ENCODE measurements around the gene MANF. TPM values are rescaled to one million over a fixed set of nuclear protein-coding genes. Genes with fewer than 3 reads are reported as not detected.

The MANF gene
- total and polyA plus RNA-seq, 10 donors = 31.8 to 85.8 (median 47.7) TPM

DNA sequence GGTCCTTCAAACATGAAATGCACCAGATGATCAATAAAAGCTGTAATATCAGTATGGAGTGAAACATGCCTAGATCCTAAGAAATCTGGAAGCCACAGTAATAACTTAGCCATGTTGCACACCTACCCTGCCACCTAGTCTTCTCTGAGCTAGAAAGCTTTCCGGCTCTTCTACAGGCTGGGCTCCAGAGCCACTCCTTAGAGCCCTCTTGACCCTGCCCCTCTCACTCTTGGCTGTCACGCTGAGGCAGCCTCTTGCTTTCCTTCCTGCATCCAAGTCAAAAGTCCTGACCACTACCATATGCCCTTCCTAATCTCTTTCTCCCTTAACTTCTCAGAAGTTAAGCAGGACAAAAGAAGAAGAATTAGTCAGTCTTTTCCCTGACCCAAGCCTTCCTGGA is 23.7 kb downstream of the MANF start:
- Histone ChIP-seq H3K36me3 (peaks cover 0 to 100% (median 57%) of the 10 kb centered on the region in 6 donors), H3K4me3 (no peak overlapping the region), H3K27ac (no peak overlapping the region), H3K4me1 (no peaks in the 10 kb centered on the region), H3K9me3 (no peaks in the 10 kb centered on the region), H3K27me3 (replicated peaks in 1 of 7) (no peaks in the 10 kb centered on the region)
- 58 to 82% (median 70%) methylated on average over 2 of the region's 2 CpGs for WGBS, 5 donors
- no peak for DNase-seq
- no peak for TF ChIP-seq POLR2A (IDR thresholded peaks at IDR 0.05)
- TF ChIP-seq, protein P1, sequence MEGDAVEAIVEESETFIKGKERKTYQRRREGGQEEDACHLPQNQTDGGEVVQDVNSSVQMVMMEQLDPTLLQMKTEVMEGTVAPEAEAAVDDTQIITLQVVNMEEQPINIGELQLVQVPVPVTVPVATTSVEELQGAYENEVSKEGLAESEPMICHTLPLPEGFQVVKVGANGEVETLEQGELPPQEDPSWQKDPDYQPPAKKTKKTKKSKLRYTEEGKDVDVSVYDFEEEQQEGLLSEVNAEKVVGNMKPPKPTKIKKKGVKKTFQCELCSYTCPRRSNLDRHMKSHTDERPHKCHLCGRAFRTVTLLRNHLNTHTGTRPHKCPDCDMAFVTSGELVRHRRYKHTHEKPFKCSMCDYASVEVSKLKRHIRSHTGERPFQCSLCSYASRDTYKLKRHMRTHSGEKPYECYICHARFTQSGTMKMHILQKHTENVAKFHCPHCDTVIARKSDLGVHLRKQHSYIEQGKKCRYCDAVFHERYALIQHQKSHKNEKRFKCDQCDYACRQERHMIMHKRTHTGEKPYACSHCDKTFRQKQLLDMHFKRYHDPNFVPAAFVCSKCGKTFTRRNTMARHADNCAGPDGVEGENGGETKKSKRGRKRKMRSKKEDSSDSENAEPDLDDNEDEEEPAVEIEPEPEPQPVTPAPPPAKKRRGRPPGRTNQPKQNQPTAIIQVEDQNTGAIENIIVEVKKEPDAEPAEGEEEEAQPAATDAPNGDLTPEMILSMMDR (IDR thresholded peaks at IDR 0.05 in 8 of 11, conservative IDR thresholded peaks at IDR 0.05 in 3 of 11) = no peak
- TF ChIP-seq POLR2AphosphoS5 (IDR thresholded peaks at IDR 0.05) = no peak
- intact Hi-C loops (cut with DNase I; ENCODE audit: low total_unique reads) = no loop called here

DNA sequence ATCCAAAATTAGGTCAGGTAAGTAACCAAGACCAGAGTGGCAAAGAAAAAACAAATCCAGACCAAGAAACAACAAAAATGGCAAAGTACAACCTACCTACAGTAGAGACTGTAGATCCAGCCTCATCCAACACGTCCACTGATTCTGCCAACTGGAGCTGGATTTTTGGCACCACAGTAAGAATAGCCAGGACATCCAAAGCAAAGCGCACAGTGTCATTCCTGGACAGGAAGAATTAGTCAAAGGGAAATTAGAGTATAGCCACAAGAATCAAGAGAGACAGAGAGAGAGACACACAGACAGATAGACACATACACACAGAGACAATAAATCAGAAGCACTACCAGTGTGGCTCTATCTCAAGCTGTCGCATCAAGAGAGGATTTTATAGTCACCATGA is 37.1 kb downstream of the MANF start:
- no peaks in the 10 kb centered on the region for H3K4me1 ChIP-seq
- 95 to 100% (median 96%) methylated on average over 3 of the region's 3 CpGs for WGBS, 5 donors
- TF ChIP-seq, protein P1 (IDR thresholded peaks at IDR 0.05 in 8 of 11, conservative IDR thresholded peaks at IDR 0.05 in 3 of 11) = no peak
- TF ChIP-seq POLR2A (IDR thresholded peaks at IDR 0.05) = no peak
- no peak for TF ChIP-seq POLR2AphosphoS5 (IDR thresholded peaks at IDR 0.05)

DNA sequence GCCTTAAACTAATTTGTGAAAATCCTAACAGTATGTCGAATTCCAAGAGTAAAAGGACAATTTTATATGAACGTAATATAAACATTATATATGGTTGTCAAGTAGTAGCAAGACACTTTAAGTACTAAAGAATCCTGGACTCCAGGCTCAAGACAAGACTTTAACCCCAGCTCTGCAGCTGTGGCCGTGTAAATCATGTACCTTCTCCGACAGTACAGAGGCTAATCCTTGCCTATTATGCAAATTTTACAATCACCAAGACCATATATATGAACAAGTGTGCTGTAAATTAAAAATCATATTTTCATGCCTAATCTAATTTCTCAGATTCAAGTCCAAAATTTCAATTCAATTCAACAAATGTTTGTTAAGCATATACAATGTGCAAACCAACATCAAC is 41.8 kb downstream of the MANF start:
- WGBS, 5 donors = 92 to 99% (median 95%) methylated on average over 4 of the region's 4 CpGs
- intact Hi-C loops (cut with DNase I; ENCODE audit: low total_unique reads) = no loop called here
- TF ChIP-seq, protein P1 (IDR thresholded peaks at IDR 0.05 in 8 of 11, conservative IDR thresholded peaks at IDR 0.05 in 3 of 11) = no peak
- TF ChIP-seq POLR2AphosphoS5 (IDR thresholded peaks at IDR 0.05) = no peak
- TF ChIP-seq POLR2A (IDR thresholded peaks at IDR 0.05) = no peak
- Histone ChIP-seq H3K4me3 (no peak overlapping the region), H3K36me3 (peaks cover 0 to 100% (median 72%) of the 10 kb centered on the region in 6 donors), H3K27ac (no peak overlapping the region), H3K27me3 (replicated peaks in 1 of 7) (no peaks in the 10 kb centered on the region), H3K9me3 (no peaks in the 10 kb centered on the region), H3K4me1 (no peaks in the 10 kb centered on the region)
- DNase-seq = no peak

More for the DNA sequence above, 37.1 kb downstream of the MANF start:
- Histone ChIP-seq H3K27me3 (replicated peaks in 1 of 7) (no peaks in the 10 kb centered on the region), H3K9me3 (no peaks in the 10 kb centered on the region), H3K27ac (no peak overlapping the region), H3K4me3 (no peak overlapping the region), H3K36me3 (peaks cover 12 to 100% (median 72%) of the 10 kb centered on the region in 6 donors)
- intact Hi-C loops (cut with DNase I; ENCODE audit: low total_unique reads) = no loop called here
- no peak for DNase-seq

DNA sequence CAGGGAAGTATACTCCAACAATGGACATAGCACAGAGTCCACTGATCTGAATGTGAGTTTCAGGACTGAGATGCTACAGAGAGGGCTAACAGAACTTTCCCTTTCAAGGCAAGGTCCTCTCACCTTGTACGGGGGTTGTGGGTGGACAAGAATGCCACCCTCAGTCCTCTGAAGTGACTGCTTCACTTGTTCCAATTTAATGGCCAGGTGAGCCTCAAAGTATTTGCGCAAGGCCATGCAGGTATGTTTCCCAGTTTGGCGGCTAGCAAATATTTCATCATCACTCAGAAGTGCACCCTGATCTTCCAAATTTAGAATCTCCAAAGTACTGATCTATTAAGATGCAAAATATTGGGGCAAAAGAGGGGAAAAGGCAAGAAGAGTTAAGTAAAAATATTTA is 44.0 kb downstream of the MANF start:
- DNase-seq = no peak
- H3K36me3 ChIP-seq = peaks cover 0 to 100% (median 81%) of the 10 kb centered on the region in 6 donors
- WGBS, 5 donors = 90 to 99% (median 96%) methylated on average over 3 of the region's 3 CpGs
- no peaks in the 10 kb centered on the region for H3K27me3 ChIP-seq (replicated peaks in 1 of 7)
- no peaks in the 10 kb centered on the region for H3K9me3 ChIP-seq
- intact Hi-C loops (cut with DNase I; ENCODE audit: low total_unique reads) = no loop called here
- H3K4me3 ChIP-seq = no peak overlapping the region
- TF ChIP-seq POLR2A (IDR thresholded peaks at IDR 0.05) (no peak), POLR2AphosphoS5 (IDR thresholded peaks at IDR 0.05) (no peak)
- TF ChIP-seq, protein P1 (IDR thresholded peaks at IDR 0.05 in 8 of 11, conservative IDR thresholded peaks at IDR 0.05 in 3 of 11) = no peak
- H3K27ac ChIP-seq = no peak overlapping the region
- no peaks in the 10 kb centered on the region for H3K4me1 ChIP-seq
